Dermis blood vessel endothelial cell (primary cell): ENCODE data around the gene HMX1. TPM values are rescaled to one million over a fixed set of nuclear protein-coding genes. Genes with fewer than 3 reads are reported as not detected.

Experiments used
- DNase-seq: peaks from one replicate; pipeline ENCODE4 v3.0.0; 2010
- total RNA-seq: library from RNA; depleted of rRNA; stranded (reverse); fragments of >200 nt; gene quantifications from 2 replicates; pipeline ENCODE4 v1.2.3, GENCODE V29; 2014

HMX1 gene
- total RNA-seq, 1 donor from 2014 or later, result not detected

- no peak for DNase-seq
Observed at GRCh38 chr4:8817813-8818062, 53.9 kb downstream of the HMX1 start.

GRCh38 chr4:8817096-8817812 lies 54.4 kb downstream of the HMX1 start:
- no peak for DNase-seq
